T-helper 9 cell (primary cell): ENCODE data around the gene SYT15.
"Not testable (repeated sequence)": the region's sequence is repeated elsewhere in the genome, so short reads cannot be mapped to it uniquely, and the experiment has no call there.

Source experiments
- DNase-seq: peaks from one replicate; pipeline ENCODE4 v3.0.0-alpha.2; 2020

Gene SYT15

GRCh38 chr10:46591053-46591452 is 12.1 kb downstream of the SYT15 start:
- DNase-seq, result not testable (repeated sequence)

DNA sequence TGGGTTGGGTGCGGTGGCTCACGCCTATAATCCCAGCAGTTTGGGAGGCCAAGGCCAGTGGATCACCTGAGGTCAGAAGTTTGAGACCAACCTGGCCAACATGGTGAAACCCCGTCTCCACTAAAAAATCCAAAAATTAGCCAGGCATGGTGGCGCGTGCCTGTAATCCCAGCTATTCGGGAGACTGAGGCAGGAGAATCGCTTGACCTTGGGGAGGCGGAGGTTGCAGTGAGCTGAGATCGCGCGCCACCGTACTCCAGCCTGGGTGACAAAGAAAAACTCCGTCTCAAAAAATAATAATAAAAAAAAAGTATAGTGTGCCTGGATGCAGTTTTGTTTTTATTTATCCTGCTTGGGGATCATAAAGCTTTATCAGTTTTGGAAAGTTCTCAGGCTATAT is 14.4 kb downstream of the SYT15 start:
- not testable (repeated sequence) for DNase-seq

DNA sequence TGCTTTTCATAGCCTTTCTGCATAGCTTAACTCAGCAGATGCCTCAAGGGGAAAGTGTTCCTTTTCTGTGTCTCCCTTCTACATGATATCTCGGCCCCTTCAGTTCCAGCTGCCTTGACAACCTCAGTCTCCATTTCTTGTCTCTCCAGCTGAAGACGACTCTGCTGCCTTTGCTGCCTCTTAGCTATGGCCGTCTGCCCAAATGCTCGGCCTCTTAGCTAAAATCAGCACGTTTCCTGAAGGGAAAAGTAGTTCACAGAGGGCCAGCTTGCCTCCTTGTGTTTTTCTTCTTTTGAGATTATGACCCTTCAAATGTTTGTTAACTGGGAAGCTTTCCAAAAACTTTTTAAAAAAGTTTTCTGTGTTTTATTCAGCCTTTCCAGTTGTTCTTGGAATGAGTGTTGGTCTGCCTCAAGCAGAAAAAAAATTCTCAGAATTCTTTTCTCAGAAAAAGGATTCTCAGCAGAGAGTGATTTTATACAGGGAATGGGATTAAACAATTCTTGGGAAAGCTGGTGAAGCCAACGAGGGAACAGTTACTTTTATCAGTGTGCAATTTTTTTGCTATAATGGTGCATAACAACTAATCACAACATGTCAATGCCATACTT is 15.6 kb downstream of the SYT15 start:
- DNase-seq, result not testable (repeated sequence)

GRCh38 chr10:46596570-46596969 is 17.6 kb downstream of the SYT15 start:
- DNase-seq, result not testable (repeated sequence)

DNA sequence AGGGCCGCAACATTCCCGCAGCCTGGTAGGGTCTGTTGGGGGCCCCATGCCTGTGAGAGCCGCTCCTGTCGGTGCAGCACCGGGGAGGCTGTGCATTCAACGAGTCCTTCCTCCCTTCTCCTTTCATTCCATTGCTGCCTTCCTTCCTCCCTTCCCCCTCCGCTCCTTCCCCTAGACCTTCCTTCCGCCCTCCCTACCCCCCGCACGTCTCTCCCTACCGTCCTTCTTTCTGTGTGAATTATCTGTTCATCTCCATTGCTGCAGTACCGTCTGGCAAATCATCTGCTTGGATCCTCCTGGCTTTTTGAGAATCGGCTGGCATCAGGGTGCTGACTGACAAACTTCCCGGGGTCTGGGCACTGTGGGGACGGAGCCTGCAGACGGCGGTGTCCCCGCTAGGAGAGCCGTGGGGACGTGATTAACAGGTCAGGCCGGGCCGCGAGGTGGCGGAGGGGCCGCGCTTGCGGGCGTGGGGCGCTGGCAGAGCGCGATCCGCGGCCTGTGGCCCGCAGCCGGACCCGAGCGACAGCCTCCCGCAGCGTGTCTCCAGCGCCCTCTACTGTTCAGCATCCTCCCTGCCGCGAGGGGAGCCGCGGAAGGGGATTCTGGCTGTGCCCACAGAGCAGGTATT is 18.8 kb downstream of the SYT15 start:
- DNase-seq, result not testable (repeated sequence)

- DNase-seq, result not testable (repeated sequence)
Observed at GRCh38 chr10:46600516-46600915, 21.6 kb downstream of the SYT15 start.

DNA sequence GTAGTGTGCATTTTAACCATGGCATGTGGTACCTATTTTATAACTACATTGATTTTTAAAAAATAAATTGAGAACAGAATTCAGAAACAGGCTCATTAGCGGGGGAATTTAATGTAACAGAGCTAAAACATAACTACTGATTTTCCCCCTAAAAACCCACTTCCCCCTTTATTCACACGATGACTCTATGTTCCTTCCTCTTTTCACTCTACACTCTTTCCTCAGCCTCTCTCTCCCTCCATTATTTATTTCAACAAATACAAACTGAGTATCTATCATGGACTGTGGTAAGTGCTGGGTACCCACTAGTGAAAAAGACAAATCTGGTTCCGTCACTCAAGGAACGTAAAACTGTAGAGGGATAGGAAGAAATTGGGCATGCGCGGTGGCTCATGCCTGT is 36.6 kb downstream of the SYT15 start:
- DNase-seq, result not testable (repeated sequence)

DNA sequence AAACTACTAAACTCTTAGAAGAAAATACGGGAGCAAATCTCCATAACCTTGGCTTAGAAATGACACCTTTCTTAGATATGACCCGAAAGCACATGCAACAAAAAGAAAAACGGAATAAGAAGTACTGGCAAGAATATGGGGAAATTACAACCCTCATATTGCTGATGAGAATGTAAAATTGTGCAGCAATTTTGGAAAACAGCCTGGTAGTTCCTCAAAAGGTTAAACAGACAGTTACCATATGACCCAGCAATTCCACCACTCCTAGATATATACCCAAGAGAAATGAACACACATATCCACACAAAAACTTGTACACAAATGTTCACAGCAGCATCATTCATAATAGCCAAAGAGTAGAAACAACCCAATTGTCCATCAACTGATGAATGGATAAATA is 37.3 kb downstream of the SYT15 start:
- DNase-seq, result not testable (repeated sequence)

GRCh38 chr10:46617134-46617533 is 38.2 kb downstream of the SYT15 start:
- DNase-seq, result not testable (repeated sequence)

GRCh38 chr10:46617913-46618312 is 39.0 kb downstream of the SYT15 start:
- not testable (repeated sequence) for DNase-seq

DNA sequence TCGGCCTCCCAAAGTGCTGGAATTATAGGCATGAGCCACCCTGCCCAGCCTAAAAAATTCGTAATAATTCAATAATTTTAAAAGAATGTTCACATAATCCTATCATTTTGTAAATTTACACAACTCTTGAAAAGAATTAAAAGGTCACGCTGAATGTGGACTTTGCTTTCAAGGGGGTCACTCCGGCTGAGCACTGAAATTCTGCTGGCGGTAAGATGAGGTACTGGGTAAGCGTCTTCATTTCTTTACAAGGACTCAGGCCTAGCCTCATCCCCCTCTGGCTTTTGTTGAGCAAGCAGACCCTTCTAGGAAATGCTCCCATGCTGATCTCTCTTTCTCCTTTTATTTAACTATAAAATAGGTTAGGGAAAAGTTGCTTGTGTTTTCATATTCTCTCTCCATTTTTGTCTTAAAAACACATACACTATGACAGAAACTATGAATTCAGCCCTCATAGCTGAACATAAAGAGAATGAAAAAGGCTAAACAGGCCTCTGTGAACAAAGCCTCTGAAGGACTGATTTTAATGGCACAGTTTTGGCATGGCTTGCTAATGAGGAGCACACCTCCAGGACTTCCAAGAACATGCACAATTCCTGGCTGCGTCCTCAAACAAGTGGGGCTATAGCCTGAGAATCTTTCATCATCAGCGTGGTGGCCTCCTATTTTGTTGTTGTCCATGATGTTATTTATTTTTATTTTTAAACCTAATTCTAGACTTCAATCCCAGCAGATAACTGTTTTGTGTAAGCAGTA is 45.1 kb downstream of the SYT15 start:
- DNase-seq, result not testable (repeated sequence)

GRCh38 chr10:46629805-46630204 is 50.9 kb downstream of the SYT15 start:
- DNase-seq, result not testable (repeated sequence)

- not testable (repeated sequence) for DNase-seq
Observed at GRCh38 chr10:46630816-46631215, 51.9 kb downstream of the SYT15 start.

GRCh38 chr10:46631683-46632082 is 52.8 kb downstream of the SYT15 start:
- DNase-seq, result not testable (repeated sequence)

DNA sequence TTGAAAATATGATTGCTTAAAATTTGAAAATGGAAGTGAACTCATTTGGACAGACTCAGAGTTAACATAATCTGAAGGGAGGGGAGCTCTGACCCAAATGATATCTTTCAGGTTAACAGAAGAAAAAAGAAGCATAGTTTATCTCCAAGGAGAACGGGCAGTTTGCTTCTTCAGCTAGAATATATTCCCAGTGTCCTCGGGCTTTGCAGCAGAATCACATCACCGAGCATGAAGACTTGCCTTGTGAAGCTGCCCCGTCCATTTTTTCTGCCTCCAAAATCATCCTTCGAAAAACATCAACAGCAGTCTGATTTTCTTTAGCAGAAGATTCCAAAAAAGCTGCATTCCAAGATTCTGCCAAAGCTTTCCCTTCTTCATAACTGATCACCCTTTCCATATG is 55.8 kb downstream of the SYT15 start:
- not testable (repeated sequence) for DNase-seq

GRCh38 chr10:46635364-46635959 is 56.5 kb downstream of the SYT15 start:
- DNase-seq, result not testable (repeated sequence)

- not testable (repeated sequence) for DNase-seq
Observed at GRCh38 chr10:46640005-46640404, 61.1 kb downstream of the SYT15 start.
